AG20443 (cell line): ENCODE data around the gene OVAAL.
"Not testable (repeated sequence)": the region's sequence is repeated elsewhere in the genome, so short reads cannot be mapped to it uniquely, and the experiment has no call there.

Experiments used
- DNase-seq: peaks from one replicate; pipeline ENCODE4 v3.0.0; 2012; ENCODE audit warnings: low spot score, mixed read lengths

The OVAAL gene

DNA sequence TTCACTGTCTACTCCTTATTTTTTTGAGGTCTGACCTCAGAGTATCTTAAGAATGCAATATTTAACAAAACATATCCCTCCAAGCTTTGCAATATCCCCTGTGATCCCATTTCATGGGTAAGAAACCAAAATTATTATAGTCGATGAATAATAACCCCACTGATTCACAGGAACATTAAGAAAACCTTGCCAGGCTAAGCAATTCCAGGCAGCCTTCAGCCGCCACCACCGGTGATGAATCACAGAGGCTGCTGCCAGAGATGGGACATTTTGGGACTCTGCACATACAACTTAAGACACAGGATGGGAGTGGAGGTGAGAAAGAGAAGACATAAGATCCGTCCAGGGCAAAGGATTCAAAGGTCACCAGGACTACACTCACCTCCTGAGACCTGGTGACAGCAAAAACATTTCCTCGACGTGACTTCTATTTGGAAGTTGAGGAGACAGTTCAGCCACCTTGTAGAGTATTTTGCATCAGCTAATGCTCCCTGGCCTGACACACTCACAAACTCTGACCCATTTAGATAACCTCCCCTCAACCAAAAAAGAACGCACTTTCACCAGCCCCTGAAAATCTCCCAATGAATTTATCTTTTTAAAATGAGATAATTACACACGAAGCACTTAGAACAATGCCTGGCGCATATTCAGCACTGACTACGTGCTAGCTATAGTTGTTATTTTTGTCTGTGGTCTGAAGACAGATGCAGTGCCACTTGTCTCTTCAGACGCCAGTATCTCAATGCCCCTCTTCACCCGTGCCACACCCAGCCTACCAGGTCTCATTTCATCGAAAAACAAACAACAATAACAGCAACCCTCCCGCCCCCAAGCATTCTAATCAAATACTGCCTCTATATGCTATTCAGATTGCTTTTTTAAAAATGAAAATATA lies 17.8 kb upstream of the OVAAL start:
- DNase-seq, result peak; percentile 81

DNA sequence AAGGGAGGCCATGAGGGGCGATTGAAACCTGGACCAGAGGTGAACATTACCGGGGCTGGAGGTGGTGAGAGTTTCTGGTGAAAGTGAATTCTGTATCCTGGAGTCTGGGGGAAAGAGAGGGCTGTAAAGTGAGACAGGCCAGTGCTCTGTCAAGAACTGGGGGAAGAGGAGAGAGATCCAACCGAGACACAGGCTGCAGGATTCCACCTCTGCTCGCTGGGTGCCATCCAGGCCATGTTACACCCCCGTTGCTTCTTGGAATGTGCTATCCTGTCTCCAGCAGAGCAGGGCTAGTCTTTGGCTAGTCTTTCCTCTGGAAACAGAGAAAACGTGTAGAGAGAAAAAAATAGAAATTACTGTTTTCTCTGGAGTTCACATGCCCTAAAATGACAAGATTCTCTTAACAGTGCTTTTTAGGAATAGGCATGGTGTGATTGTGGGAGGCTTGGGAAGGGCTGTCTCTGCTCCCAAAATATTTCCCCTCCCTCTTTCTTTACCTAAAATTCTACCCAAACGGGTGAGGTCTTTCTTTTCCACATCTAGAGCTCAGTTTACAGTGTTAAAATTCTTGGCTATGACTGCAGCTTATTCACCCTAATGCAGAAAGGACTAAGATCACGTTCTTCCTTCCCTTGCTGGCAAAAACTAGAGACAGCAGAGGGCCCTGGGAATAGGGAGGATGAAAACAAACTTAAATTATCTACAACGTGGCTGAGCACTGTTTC lies 16.5 kb upstream of the OVAAL start:
- DNase-seq, result peak; percentile 44

DNA sequence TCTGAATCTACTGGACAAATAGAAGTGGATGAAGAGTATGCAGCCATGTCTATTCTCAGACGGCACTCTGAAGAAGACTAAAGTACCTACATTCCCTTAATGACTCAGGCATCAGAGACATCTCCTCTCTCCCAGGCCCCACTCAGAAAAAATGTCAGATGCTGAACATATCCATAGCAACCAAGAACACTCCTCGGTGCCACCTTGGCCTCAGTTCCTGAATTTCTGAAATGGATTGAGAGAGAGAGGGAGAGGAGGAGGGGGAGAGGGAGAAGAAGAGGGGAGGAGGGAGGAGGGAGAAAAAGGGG lies 16.0 kb upstream of the OVAAL start:
- peak; percentile 51 for DNase-seq

DNA sequence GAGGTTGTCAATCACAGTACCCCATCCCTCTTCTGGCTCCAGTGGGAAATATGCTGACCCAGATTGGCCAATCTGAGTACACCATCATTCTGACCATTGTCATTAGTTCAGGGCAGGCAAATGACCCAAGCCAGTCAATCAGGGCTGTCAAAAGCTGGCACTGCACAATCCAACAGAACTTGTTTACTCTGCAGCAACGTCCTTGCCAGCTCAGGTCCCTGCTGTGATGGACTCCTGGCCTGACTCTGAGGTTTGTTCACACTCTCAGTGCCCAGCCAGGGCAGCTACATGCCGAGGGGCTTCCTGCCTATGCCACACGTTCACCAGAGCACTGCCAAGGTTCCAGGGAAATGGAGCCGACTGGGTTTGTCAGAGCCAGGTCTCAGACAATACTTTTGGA lies 14.7 kb upstream of the OVAAL start:
- no peak for DNase-seq

DNA sequence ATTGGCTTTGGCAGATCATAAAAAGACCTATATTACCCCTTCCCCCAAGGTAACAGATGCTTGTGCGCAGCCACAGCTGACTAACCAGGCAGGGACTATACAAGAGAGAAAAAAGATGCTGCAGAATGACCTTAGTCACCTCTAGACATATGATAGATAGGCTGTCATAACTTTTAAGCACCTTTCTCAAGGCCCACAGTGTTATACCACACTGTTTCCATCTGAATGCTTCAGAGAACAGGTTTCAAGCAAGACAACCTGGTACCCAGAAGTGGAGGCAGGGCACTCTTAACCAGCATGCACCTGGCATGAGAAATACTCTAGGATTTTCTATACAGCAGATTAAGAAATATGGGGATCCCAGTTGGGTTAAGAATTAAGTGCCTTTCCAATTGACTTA lies 12.8 kb upstream of the OVAAL start:
- DNase-seq, result no peak

DNA sequence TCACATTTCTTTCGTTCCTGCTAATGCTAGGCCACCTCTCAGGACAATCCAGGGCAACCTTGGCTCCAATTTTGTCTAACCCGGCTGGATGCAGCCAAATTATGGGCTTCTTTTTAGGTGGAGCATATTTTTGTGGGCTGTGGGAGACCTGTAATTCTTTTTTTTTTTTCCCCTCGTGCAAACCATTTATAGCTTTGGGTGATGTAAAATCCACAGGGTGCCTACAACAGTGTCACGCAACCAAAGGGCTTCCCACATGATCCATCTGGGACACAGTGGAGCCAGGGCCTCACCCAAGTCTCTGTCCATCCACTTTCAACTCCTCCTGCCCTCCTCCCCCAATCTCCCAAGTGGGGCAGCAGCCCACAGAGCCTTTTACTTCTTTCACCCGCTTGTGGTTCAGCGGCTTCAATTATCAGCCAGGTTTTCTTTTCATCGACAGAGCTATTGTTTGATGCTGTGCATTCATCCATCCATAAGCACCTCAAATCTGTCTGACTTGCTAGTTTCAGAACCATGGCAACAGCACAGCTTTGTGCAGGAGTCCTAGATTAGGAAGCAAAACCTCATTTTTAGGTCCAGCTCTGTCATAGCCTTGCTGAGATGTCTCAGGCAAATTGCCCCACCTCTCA lies 10.0 kb upstream of the OVAAL start:
- DNase-seq, result no peak

DNA sequence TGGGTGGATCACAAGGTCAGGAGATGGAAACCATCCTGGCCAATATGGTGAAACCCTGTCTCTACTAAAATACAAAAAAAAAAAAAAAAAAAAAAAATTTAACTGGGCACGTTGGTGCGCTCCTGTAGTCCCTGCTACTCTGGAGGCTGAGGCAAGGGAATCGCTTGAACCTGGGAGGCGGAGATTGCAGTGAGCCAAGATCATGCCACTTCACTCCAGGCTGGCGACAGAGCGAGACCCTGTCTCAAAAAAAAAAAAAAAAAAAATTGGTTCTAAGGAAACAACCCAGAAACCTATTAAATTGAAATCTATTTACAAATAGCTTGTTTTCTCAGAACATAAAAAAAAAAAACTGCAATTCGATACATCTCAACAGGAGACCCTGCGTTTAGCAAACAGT lies 9.0 kb upstream of the OVAAL start:
- DNase-seq, result not testable (repeated sequence)

DNA sequence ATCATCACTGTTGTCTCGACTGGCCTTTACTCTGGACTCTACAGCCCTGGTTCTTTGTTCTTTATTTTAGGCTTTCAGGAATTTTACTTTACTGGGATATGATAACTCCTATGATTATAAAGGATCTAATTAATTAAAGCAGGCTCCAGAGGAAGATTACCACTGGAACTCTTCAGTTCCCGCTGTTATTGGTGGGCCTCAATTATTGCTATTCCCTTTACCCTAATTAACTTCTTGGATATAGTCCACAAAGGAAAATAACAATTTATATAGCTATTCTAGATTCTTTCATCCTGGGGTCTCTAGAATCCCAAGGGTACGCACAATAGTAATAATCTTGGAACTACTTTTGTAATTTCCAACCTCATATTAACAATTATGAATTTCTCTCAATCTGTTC lies 8.5 kb upstream of the OVAAL start:
- no peak for DNase-seq

DNA sequence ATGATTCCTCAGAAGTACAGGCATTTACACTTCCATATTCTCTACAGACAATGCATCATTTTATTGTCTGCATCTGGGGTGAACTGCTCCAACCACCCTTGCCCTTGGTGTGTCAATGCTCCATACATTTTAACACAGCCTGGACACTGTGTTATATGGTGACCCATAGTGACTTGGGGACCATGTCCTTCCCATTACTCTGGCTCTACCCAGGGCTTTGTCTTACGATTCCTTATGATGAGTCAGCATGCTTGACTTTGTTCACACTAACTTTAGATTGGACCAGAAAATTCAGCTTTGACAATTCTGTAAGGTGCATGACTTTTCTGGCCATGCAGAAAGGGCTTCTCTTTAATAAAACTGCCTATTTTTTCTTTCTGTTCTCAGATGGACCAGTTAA lies 6.8 kb upstream of the OVAAL start:
- DNase-seq, result no peak

DNA sequence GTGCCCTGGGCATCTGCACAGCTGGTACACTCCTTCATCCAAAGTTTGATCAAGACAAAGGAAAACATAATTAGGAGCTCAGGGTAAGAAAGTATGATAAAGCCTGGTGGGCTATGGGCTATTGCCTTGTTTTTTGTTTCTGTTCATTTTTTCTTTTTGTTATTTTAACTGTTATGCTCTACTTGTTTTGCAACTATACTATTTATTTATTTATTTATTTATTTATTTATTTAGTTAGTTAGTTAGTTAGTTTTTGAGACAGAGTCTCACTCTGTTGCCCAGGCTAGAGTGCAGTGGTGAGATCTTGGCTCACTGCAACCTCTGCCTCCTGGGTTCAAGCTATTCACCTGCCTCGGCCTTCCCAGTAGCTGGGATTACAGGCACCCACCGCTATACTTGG lies 5.7 kb upstream of the OVAAL start:
- DNase-seq, result not testable (repeated sequence)

DNA sequence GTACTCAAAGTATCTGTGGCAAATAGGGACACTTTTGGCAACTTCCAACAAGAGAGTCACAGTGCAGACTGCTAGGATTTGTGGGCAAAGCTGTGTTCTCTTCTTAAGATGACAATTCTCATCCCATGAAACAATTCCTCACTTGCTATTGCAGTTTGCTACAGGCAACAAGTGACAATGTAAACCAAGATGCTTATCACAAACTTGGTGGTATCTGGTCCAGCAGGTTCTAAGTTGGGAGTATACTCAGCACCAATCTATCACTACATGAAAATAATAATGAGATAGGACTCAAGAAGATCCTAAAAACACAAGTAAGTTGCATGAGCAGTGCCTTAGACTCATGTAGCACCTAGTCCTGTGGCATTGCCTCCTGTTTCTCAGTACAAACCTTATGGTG lies 3.4 kb upstream of the OVAAL start:
- DNase-seq, result no peak

DNA sequence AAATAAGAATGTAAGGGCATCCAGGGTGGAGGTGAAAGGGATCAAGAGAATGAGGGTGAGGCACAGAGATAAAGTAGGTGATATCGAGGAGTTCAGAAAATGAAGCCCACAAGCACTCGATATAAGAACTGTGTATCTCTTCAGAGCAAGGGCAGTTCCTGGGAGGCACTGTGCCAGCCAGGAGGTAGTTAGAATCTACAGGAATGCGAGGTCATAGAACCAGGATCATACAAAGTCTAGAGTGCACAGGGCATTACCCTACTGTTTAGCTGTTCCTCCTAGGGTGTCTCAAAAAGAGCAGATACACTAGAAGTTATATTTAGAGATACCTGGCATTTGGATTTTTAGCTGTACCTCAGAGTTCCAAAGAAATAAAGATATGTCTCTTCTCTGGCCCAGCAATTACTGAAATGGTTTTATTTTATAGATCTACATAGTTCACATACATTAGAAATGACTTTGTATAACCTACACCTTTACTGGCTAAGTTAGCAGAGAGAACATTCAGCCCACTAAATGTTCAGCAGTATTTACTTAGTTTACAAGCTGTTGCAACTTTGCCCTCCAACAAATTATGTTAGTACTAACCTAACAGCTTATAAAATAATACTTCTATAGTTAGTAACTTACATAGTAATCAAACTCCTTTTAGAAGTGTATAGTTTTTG lies 1.6 kb downstream of the OVAAL start:
- no peak for DNase-seq

DNA sequence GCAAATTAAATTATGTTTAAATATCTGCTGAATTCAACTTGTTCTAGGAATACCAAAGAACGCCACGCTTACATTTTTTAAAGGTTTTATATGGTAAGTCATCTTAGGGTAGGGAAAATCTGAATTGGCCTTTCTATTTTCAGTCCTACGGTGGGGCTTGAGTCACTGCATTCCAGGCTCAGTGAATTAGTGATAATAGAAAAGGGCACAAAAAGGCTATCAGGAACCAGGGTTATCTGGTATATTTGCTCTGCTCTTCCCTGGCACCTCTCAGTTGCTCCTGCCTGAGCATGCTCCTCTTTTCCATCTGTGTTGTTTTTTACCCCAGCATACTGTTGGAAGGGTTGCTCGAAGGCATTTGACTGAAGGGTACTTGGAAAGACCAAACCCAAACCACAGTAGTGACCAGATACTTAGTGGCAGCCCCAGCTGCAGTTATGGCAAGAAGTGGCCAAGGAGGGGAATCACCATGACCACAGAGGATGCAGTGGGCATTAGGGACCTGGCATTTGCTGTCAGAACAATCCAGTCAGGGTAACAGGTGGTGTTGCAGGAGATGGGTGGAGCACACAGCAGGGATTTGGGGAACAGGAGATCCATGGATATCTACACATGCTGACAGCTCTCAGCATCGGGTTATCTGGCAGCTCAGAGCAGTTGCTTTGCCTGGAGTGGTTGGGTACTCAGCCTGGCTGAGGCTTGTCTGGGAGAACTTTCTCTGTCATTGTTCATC lies 2.3 kb downstream of the OVAAL start:
- peak; percentile 48 for DNase-seq

DNA sequence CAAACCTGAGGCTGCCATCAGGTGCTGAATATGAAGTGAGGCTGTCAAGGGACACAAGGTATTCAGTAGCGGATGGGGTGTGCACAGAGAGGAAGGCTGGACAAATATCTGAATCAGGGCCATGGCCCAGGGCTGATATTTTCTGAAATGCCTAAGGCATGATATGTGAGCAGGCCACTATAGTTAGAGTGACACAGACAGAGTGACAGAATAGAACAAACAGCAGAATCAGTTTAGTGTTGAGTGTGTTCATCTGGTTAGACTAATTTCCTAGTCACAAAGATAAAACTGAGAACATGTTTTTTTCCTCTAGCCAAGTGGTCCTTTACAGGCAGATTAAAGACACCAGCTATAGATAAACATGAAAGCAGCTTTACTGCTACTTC lies 3.9 kb downstream of the OVAAL start:
- no peak for DNase-seq

DNA sequence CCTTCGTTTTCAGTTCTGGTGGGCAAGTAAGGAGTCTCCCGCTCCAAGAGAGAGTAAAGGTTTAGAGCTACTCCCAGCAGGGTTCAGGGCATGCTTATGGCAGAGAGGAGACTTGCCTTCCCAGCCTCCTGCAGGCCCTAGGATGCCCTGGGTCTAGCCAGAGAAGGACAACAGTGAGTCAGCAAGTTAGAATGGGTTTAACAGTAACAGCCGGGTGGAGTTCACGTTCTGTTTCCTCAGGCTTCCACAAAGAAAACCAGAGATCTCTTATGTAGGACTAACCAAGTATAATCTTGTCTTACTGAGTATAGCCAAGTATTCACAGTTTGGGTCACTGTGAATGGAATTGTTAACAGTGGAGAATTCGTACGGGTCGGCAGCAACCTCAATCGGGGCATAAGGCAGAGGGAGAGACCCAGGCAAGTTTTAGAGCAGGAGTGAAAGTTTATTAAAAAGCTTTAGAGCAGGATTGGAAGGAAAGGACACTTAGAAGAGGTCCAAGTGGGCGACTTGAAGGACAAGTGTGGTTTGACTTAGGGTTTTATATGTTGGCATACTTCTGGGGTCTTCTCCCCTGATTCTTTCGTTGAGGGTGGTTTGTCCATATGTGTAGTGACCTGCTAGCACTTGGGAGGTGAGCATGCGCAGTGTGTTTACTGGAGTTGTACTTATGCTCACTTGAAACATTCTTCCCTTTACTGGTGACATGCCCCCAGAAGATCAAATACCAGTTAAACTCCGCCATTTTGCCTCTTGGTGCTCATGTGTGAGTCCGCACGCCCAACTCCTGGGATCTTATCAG lies 4.5 kb downstream of the OVAAL start:
- DNase-seq, result peak; percentile 86

DNA sequence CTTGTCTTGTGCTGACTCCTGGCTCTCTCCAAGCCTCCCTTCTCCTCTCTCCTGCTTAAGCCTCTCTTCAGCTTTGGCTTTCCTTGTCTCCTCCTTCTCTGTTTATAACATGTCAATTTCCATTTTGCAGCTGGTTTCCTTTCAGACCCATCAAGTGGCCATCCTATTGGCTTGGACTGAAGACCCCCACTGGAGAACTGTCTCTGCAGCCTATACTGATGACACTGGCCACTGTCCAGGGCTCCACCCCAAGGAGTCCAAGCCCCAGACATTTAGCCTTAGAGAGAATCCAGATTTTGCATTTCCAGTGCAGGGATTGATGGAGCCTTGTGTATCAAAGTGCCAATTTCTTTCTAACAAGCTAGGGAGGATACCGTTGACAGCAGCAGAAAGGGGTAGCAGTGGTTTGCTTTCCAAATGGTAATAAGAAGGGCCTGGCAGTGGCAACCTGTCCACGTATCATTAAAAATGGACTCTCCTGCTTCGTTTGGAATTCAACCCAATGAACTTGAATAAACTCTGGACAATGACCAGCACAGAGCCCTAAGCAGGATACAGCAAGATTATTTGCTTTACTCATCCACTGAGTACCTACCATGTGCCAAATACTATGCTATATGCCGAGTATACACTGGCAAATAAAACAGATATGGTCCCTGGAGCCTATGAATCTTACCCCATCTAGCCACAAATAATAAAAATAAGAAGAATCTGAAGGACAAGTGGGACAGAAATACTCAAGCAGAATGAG lies 6.5 kb downstream of the OVAAL start:
- DNase-seq, result no peak

DNA sequence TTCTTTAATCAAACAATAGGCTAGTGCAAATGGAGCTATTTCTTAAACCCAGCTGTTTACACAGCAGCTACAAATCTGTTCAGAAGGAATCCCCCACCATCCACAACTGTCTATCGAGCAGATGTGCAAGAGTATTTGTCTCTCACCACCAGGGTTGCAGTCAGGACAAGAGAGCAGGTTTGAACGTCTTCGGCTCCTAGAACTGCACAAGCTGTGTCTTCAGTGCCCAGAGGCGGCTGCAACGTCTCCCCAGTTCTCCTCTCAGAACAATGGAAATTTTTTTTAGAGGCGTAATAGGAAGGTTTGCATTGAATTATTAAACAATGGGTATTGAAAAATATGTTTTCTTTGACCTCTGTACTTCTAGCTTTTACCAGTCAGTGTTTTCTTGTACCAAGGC lies 7.3 kb downstream of the OVAAL start:
- DNase-seq, result no peak

DNA sequence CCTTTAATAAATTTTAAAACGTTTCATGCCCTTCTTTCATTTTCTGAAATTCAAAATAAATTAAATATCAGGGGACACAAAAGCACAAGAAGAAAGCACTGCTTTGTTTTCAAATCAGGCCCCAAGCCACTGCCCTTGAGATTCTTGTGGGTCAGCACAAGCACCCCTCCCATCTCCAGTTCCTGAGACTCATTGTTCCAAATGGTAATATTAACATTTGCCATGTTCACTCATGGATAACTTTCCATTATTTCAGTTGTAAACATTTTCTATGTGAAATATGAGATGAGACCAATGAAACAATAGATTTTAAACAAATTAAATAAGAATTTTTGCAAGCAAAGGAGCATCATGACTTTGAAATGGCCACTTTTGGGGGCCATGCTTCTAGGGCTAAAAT lies 7.7 kb downstream of the OVAAL start:
- DNase-seq, result no peak

DNA sequence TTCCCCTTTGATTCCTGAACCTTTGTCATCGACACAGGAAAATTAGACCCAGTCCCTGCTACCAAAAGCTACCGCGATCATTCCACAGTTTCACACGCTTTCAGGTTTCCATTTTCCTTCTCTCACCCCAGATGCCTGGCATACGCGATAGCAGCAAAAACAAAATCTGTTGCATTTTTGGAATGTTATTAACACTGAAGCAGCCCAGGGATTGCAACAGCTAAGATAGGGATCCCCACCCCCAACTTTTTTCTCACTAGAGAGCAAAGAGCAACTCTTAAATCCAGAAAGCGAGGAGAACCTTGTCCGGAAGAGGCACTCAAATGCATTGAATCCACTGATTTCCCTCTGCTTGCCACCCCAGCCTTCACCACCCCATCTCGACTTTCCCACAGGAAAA lies 8.9 kb downstream of the OVAAL start:
- DNase-seq, result no peak

DNA sequence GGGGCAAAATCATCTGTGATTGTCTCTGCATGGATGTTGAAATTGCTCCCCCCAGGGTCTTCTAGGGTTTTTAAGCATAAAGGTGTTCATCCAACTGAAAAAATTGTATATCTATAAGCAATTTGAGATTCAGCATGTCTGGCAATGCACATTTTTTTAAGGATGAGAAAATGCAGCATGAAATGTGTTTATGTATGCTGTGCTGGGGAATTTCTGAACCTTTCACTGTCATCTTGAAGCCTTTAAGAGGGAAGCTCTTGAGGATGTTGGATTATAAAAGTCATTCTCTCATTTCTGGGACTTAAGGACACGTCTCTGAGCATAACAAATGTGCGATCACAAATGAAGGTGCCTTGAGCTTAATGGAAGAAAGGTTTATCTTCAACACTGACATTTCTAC lies 9.4 kb downstream of the OVAAL start:
- DNase-seq, result no peak
